Mononuclear cell (primary cell): Measurements from ENCODE around the gene TMEM187. TPM values are rescaled to one million over a fixed set of nuclear protein-coding genes. Genes with fewer than 3 reads are reported as not detected.
"Not testable (repeated sequence)": the region's sequence is repeated elsewhere in the genome, so short reads cannot be mapped to it uniquely, and the experiment has no call there.

Experiments
- H3K27me3 ChIP-seq: 2 replicates; pipeline ENCODE4 v1.6.0; 2011; ENCODE audit warnings: low read length, control low read depth; ENCODE audit not compliant: insufficient read depth
- H3K4me1 ChIP-seq: 2 replicates; pipeline ENCODE4 v1.5.1; 2011; ENCODE audit warnings: mild to moderate bottlenecking, low read length, control low read depth; ENCODE audit not compliant: insufficient read depth
- H3K4me3 ChIP-seq: 2 replicates; pipeline ENCODE4 v1.5.1; 2011; ENCODE audit warnings: mild to moderate bottlenecking, low read length, moderate library complexity
- H3K9me3 ChIP-seq: 2 replicates; pipeline ENCODE4 v1.5.1; 2011; ENCODE audit warnings: low read depth, mild to moderate bottlenecking, control low read depth, low read length
- total RNA-seq: library from RNA; depleted of rRNA; stranded (reverse); fragments of >200 nt; gene quantifications from one replicate; pipeline ENCODE4 v1.2.3, GENCODE V29; 2012

The TMEM187 gene
- total RNA-seq, 1 donor: 1.8 TPM

DNA sequence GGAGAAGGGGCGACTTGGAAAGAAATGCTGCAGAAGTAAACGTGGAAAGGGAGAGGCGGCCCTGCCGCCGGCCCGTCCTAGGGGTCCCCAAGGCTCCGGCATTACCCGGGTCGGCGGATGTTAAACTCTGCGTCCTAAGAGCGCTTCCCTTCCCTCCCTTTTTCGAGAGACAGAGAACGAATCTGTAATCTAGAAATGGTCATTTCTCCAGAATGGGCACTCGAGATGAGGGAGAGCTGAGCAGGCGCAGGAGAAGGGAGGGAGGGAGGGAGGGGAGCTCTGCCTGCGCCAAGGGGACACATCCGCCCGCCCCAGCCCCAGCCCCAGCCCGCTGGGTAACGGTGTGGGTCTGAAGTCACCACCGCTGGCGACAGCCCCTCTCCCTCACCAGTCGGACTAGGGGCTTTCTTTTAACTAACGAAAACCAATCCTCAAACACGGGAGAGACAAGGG lies 2.6 kb upstream of the TMEM187 start:
- Histone ChIP-seq H3K27me3 (no peaks in the 10 kb centered on the region), H3K4me1 (peaks cover 63% of the 10 kb centered on the region), H3K4me3 (peak overlapping the region; percentile 90), H3K9me3 (no peaks in the 10 kb centered on the region)

DNA sequence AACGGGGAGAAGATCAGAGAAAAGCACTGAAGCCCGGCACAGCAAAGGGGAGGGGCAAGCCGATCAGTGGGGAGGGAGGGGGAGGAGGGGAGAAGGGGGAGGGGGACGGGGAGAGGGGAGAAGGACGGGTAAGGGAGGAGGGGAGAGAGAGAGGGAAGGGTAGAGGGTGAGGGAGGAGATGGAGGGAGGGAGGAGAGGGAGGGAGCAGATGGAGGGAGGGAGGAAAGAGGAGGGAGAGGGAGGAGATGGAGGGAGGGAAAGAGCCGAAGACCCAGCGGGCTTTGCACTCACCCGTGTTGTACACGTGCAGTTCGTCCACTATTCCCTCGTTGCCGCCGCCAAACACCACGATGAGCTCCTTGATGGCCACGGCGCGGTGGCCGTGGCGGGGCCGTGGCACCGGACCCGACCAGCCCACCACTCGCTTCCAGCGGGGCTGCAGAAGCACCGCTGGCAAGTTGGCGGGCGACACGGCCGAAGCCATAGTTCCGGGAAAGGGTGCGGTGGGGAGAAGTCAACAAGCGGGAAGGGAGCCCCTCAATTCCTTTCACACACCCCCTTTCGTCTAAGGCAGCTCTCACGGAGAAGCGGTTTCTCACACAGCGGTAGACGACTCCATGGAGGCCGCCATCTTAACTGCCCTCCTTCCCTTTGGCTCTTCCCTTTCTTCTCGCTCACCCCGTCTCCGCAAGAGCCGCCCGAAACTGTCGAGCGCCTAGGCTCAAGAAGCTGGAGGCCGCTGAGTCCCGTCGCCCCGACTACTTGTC lies 2.0 kb upstream of the TMEM187 start:
- Histone ChIP-seq H3K4me1 (peaks cover 65% of the 10 kb centered on the region), H3K9me3 (no peaks in the 10 kb centered on the region), H3K27me3 (no peaks in the 10 kb centered on the region), H3K4me3 (peak overlapping the region; percentile 90)

DNA sequence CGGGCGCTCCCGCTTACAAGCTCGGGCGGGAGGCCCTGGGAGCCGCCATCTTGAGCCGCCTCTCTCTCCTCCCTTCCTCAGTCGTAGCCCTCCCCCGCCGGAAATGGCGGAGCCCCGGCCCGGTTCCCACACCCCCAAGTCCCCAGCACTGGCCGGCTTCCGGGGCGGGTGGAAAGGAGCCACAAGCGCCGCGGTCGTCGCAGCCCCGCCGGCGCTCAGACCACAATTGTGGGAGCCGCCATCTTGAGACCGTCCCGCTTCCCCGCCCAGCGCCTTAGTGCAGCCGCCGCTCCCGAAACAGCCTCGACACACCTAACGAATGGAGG lies 1.5 kb upstream of the TMEM187 start:
- Histone ChIP-seq H3K9me3 (no peaks in the 10 kb centered on the region), H3K4me1 (peaks cover 59% of the 10 kb centered on the region), H3K27me3 (no peaks in the 10 kb centered on the region), H3K4me3 (peak overlapping the region; percentile 90)

DNA sequence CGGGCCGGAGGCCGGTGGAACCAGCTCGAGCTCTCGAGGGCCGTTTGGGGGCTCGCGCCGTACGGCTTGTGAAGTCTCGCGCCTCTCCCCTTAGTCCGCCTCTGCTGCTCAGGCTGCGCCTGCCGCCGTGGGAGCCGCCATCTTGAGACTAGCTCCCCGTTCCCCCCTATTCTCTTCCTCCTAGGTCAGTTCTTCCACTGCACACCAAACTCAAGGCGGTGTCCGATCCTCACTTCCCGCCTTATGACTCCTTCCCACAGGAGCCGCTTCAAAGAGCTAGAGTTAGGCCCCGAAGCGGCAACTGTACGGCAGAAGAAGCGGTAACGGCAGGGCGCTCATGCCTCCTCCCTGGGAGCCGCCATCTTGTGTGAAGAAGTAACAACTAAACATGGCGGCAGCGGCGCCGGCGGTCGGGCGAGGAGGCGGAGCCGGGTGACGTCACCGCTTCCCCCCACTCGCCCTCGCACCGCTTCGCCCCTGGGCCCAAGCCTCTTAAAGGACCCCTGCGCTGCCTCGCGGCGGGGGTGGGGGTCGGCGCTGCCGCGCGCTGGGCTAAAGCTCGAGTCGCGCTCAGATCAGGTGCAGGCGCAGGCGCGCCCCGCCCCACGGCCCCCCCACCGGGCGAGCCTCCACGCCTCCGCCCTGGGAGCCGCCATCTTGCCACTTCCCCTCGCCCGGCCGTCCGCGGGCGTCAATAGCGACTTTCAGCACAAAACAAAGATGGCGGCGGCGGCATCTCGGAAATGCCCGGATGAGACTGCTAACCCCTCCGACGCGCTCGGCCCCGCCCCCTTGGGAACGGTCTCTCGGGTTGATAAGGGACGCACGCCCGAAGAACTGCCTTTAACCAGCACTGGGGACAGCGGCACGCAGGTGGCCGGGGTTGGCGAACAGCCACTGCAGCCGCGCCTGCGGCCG lies 845 bp upstream of the TMEM187 start, which contains the start of gene HCFC1:
Gene HCFC1, minus strand, starts transcription at position 369 of the 918 bp plus-strand sequence. CDS start 978 bp downstream, outside the sequence.
- H3K27me3 ChIP-seq: no peaks in the 10 kb centered on the region
- no peaks in the 10 kb centered on the region for H3K9me3 ChIP-seq
- peak within 1 kb of the TSS; percentile 90 for H3K4me3 ChIP-seq
- H3K4me1 ChIP-seq: peaks cover 53% of the 10 kb centered on the region

DNA sequence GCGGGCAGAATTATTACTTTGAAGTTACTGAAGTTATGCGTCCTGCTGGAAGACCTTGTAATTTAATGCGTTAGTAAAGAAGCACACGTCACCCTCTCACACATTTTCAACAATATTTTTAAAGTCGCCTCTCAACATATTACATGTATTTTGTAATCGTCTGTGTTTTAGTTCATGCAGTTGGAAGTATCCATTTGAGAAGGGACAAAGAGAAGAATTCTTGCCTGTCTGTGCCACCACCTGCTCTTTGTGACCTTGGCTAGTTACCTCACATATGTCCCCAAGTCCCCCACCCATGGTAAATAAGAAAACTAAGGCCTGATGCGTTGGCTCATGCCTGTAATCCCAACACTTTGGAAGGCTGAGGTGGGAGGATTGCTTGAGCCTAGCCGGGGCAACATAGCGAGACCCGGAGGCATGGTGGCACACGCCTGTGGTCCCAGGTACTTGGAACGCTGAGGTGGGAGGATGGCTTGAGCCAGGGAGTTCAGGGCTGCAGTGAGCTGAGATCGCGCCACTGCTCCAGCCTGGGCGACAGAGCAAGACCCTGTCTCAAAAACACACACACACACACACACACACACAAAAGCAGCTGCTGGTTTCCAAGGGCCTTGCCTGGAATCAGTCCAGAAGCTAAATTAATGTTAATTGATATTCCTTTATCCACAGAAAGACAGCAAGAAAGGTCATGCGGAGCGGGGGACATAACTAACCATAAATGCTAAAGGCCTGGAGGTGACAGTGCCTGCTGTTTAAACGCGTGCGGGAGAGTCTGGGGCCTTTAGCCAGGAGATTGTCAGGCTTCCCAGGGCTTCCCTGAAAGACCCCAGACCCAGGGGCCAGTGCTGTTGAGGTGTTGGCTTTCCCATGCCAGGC lies 811 bp downstream of the TMEM187 start:
- no peaks in the 10 kb centered on the region for H3K27me3 ChIP-seq
- peak overlapping the region; percentile 90 for H3K4me3 ChIP-seq
- H3K4me1 ChIP-seq: peaks cover 36% of the 10 kb centered on the region
- no peaks in the 10 kb centered on the region for H3K9me3 ChIP-seq

DNA sequence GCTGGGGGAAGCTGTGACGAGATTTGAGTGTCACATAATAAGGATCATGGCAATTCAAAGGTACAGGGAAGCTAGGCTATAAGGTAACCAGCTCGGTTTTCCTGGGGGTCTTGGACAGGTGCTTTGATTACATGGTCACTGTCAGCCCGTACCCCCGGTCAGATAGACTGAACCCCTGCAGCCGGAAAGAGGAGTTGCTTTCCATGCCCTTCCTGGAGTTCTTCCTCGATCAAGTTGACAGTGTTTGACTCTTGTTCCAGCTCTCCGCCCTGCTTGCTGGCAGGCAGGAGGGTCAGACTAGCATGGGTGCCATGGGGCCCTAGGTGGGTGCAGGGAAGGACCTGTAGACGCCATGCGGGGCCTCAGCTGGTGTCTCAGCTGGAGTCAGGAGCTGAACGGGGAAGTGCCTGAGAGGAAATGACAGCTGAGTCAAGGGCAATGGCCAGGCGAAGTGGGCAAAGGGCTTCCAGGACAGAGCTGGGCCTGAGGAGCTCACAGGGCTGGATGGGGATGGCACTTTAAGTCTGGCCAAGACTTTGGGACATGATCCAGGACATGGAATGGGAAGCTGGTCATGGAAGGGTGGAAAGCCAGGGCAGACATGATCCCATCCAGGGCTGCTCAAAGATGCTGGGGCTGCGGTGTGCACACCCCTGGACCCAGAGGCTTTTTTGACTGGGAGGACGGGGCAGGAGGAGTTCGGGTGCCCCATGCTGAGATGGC lies 1.6 kb downstream of the TMEM187 start:
- no peak overlapping the region for H3K4me3 ChIP-seq
- no peaks in the 10 kb centered on the region for H3K9me3 ChIP-seq
- H3K4me1 ChIP-seq: peaks cover 28% of the 10 kb centered on the region
- H3K27me3 ChIP-seq: no peaks in the 10 kb centered on the region

DNA sequence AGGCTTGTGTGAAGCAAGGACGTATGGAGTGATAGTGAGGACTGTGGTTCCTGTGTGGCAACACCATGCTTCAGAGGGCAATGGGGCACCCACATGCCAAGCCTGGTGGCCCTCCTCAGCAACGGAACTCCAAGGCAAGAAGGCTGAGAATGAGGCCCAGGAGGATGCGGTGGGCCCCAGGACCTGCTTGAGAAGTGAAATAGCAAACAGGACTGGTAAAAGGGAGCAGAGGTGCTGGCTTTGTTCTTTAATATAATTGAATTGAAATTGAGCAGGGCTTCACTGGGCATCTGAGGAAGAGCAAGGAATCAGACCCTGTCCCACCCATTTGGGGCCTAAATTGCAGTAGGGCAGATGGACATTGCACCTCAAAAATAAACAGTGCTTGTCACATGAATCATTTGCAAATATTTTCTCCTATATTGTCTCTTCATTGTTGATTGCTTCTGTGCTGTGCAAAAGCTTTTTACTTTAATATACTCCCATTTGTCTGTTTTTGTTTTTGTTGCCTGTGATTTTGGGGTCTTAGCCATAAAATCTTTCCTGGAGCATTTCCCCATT lies 2.3 kb downstream of the TMEM187 start:
- Histone ChIP-seq H3K4me3 (no peak overlapping the region), H3K27me3 (no peaks in the 10 kb centered on the region), H3K4me1 (peaks cover 22% of the 10 kb centered on the region), H3K9me3 (no peaks in the 10 kb centered on the region)

DNA sequence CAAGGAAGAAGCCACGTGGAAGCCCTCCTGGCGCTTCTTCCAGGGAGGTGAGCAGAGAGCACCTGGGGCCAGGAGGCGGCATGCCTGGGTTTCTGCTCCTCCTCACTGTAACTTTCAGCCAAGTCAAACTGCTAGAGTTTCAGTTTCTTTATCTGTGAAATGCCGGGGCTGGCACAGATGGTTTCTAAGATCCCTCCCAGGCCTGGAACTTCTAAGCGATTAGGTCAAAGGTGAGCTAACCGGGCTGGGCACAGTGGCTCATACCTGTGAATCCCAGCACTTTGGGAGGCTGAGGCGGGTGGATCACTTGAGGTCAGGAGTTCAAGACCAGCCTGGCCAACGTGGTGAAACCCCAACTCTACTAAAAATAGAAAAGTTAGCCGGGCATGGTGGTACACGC lies 7.8 kb downstream of the TMEM187 start:
- H3K4me3 ChIP-seq, H3K9me3 ChIP-seq, H3K27me3 ChIP-seq: not testable (repeated sequence)
- H3K4me1 ChIP-seq: peaks cover 50% of the 10 kb centered on the region

DNA sequence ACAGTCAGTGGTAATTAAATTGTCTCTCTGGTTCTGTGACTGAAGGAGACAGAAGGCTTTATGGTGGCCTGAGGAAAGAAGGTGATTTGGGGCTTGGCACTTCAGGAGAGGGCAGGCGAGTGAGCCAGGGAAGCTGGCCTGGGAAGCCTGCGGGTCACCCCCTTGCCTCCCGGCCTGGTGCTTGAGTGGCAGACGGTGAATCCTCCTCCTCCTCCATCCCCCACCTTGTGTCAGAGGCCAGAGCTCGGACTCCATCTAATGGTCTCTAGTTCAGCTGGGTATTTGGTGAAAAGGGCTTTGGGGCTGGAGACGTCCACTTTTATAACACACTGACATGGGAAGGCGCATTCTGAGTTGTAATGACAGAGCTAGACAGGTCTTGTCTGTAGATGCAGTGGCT lies 8.7 kb downstream of the TMEM187 start:
- no peaks in the 10 kb centered on the region for H3K27me3 ChIP-seq
- H3K4me3 ChIP-seq: no peak overlapping the region
- no peaks in the 10 kb centered on the region for H3K9me3 ChIP-seq
- H3K4me1 ChIP-seq: peaks cover 57% of the 10 kb centered on the region

DNA sequence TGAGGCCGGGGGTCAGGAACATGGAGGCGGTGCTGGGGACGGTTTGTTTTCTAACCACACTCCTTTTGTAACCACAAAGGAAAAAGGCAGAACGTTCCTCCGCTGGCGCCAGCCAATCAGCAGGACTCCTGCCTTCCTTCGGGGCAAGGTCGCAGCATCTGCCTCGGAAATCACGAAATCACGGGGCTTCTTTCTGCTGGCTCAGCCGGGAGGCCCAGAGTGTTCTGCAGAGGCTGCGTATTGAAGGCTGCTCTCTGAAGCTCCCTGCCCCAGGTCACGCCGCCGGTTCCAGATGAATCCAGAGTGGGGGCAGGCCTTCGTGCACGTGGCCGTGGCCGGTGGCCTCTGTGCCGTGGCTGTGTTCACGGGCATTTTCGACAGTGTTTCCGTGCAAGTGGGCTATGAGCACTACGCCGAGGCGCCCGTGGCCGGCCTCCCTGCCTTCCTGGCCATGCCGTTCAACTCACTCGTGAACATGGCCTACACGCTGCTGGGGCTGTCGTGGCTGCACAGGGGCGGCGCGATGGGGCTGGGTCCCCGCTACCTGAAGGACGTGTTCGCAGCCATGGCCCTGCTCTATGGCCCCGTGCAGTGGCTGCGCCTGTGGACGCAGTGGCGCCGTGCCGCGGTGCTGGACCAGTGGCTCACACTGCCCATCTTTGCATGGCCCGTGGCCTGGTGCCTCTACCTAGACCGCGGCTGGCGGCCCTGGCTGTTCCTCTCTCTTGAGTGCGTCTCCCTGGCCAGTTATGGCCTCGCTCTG lies 9.4 kb downstream of the TMEM187 start:
- no peaks in the 10 kb centered on the region for H3K9me3 ChIP-seq
- H3K4me1 ChIP-seq: peaks cover 63% of the 10 kb centered on the region
- H3K4me3 ChIP-seq: no peak overlapping the region
- H3K27me3 ChIP-seq: no peaks in the 10 kb centered on the region

DNA sequence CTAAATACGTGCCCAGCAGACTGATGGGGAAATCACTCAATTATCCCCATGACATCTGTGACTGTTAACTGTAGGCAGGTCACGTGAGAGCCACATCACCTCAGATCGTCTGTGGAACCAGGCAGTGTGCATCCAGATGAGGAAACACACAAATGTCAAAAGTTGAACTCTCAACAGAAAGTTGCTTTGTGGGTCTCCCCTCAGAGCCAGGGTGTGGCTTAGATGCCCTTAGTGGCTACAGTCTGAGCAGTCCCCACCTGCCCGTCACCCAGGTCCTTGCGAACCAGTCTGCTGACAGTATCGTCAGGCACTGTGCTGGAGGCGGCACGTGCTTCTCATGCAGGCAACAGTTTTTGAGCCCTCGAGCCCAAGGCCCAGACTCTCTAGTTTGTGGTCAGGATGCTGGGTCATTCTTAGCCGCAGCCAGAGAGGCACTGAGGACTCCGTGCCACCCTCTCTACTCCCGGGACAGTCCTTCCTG lies 10.8 kb downstream of the TMEM187 start:
- Histone ChIP-seq H3K27me3 (no peaks in the 10 kb centered on the region), H3K9me3 (no peaks in the 10 kb centered on the region), H3K4me3 (no peak overlapping the region), H3K4me1 (peaks cover 63% of the 10 kb centered on the region)

DNA sequence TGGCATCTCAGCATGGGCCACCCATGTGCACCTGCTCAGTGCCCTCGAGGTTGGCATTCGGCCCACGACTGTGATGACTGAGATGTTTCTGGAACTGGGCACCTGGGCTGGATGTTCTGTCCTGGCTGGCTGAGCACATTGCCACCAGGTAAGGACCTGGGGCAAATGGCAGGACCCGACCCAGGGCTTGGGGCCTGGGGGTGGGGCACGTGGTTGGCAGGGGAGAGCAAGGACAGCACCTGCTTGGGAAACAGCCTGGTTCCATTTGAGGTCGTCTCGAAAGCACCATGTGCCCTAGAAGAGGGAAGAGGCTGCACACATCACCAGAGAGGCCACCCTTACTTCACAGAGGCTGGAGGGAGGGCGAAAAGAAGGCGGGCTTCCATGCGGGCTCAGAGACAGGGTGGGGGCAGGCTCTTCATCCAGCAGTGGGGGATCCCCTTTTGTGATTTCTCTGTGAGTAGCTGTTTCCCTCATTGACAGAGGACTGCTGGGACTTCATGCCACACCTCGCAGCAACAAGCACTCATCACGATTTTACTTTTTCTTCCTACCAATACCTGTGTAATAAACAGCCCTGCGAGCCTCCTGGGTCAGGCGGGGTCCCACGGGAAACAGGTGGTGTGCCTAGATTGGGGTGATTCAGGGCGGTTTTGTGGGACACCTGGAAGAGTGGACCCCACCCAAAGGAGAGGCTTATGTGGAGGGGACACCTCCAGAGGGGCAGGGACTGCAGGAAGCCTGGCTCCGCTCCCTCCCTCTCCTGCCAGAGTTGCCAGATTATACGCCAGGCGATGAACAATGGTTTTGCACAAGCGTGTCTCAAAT lies 12.0 kb downstream of the TMEM187 start:
- H3K4me3 ChIP-seq: no peak overlapping the region
- no peaks in the 10 kb centered on the region for H3K9me3 ChIP-seq
- H3K27me3 ChIP-seq: no peaks in the 10 kb centered on the region
- peaks cover 63% of the 10 kb centered on the region for H3K4me1 ChIP-seq

DNA sequence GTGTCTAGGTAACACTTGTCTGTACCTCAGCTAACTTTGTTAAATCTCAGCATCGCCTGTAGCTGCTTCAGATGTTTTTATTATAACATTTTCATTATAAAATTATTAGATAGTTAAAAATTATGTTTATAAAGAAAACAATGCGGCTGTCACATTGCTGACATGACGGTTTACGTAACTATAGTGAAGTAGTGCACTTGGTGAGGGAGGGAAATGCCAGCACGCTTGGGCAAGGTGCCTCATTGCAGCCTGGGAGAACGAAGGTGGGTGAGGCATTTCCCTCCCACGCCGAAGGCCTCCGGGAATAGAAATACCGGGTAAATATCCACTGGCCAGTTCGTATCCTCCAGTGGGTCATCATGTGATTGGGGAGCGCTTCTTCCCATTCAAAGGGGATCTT lies 15.9 kb downstream of the TMEM187 start:
- Histone ChIP-seq H3K9me3 (no peaks in the 10 kb centered on the region), H3K4me3 (no peak overlapping the region), H3K4me1 (peaks cover 45% of the 10 kb centered on the region), H3K27me3 (no peaks in the 10 kb centered on the region)
